GM12892 (cell line): ENCODE measurements around the gene ACP3. TPM values are rescaled to one million over a fixed set of nuclear protein-coding genes. Genes with fewer than 3 reads are reported as not detected.

ENCODE experiments used
- DNase-seq: peaks from one replicate; pipeline ENCODE4 v3.0.0; 2011; ENCODE audit not compliant: insufficient read length
- FAIRE-seq: peaks from 2 replicates; lab custom pipeline; 2011; peaks lifted over from hg19 to GRCh38; lab: Jason Lieb, UNC
- POLR2A ChIP-seq: IDR thresholded peaks from 2 replicates; pipeline ENCODE4 v1.6.1; 2011; ENCODE audit warnings: low read depth, low read length, control low read depth
- POLR2AphosphoS5 ChIP-seq: IDR thresholded peaks from 2 replicates; pipeline ENCODE4 v1.6.1; 2011; ENCODE audit warnings: low read depth, low read length, control low read depth
- TAF1 ChIP-seq: IDR thresholded peaks from 2 replicates; pipeline ENCODE4 v1.6.1; 2011; ENCODE audit warnings: low read depth, mild to moderate bottlenecking, control low read depth, low read length, borderline replicate concordance
- polyA plus RNA-seq: library from polyadenylated mRNA; unstranded; fragments of >200 nt; gene quantifications from one replicate; pipeline ENCODE4 v1.2.1, GENCODE V29; 2012; ENCODE audit warnings: missing spikeins, inconsistent platforms; ENCODE audit not compliant: missing spikeins

Gene ACP3
- not detected for polyA plus RNA-seq

DNA sequence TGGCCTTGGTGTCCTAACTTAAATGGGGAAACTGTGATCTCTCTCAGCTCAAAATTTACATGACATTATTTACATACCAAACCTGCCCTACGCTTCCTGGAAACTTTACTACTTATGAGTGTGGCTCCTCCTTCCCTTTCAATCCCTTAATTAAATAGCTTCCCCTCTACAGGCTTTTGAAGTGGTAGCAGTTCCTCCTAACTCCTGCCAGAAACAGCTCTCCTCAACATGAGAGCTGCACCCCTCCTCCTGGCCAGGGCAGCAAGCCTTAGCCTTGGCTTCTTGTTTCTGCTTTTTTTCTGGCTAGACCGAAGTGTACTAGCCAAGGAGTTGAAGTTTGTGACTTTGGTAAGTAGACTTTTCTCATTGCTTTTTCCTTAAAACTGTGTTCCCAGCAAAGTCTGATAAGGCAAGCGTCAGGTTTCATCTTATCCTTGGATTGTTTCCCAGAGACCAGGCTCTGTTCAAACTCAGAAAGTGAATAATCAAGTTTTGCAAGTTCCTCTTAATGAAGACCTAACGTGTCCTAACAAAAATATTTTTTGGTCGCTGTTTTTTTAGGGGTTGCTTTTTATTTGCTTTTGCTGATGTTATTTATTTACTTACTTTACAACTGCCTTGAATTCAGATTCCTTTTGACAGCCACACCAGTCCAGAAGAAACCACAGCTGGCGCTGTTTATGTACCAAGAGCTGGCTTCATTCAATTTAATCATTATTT lies at the start of gene ACP3:
TSS of gene ACP3 (plus strand) at position 179 of the 720 bp plus-strand sequence. CDS start at position 229, 50 bp downstream.
- no peak for DNase-seq
- FAIRE-seq, result no peak
- TF ChIP-seq POLR2AphosphoS5 (no peak), POLR2A (no peak), TAF1 (no peak)

- no peak for TF ChIP-seq POLR2A
- FAIRE-seq (no peak), DNase-seq (no peak)
Observed at GRCh38 chr3:132268956-132269355, 48.3 kb upstream of the ACP3 start.

DNA sequence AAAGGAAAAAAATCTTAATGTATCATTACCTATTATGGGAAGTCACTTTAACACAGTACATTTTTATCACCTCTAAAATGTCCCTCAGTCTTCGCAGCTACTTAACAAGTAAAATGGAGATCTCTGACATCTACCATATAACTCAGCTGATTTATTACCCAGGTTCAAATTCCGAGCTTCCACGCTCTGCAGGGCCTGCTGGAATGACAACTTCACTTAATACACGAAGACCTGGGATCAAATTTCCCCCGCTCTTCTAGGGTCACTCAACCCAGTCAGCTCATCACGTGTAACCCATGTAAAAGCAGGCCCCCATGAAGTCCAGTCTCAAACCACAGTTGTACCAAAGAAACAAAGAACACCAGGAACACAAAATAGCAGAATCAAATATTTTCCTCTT lies 44.2 kb upstream of the ACP3 start:
- no peak for FAIRE-seq
- no peak for TF ChIP-seq POLR2A
- TF ChIP-seq POLR2AphosphoS5, result no peak
- no peak for TF ChIP-seq TAF1

GRCh38 chr3:132276228-132276906 lies 40.8 kb upstream of the ACP3 start:
- FAIRE-seq, result no peak
- TF ChIP-seq TAF1 (no peak), POLR2AphosphoS5 (no peak), POLR2A (no peak)
- DNase-seq, result no peak

More for the DNA sequence above, 44.2 kb upstream of the ACP3 start:
- no peak for DNase-seq

- FAIRE-seq, result no peak
- no peak for DNase-seq
- no peak for TF ChIP-seq POLR2AphosphoS5
- no peak for TF ChIP-seq POLR2A
- no peak for TF ChIP-seq TAF1
Observed at GRCh38 chr3:132279030-132279429, 38.2 kb upstream of the ACP3 start.

GRCh38 chr3:132283440-132283839 lies 33.8 kb upstream of the ACP3 start:
- no peak for FAIRE-seq
- TF ChIP-seq POLR2A (no peak), POLR2AphosphoS5 (no peak), TAF1 (no peak)
- no peak for DNase-seq

GRCh38 chr3:132283916-132284405 lies 33.2 kb upstream of the ACP3 start:
- DNase-seq (no peak), FAIRE-seq (no peak)
- no peak for TF ChIP-seq POLR2AphosphoS5
- no peak for TF ChIP-seq TAF1
- TF ChIP-seq POLR2A, result no peak

DNA sequence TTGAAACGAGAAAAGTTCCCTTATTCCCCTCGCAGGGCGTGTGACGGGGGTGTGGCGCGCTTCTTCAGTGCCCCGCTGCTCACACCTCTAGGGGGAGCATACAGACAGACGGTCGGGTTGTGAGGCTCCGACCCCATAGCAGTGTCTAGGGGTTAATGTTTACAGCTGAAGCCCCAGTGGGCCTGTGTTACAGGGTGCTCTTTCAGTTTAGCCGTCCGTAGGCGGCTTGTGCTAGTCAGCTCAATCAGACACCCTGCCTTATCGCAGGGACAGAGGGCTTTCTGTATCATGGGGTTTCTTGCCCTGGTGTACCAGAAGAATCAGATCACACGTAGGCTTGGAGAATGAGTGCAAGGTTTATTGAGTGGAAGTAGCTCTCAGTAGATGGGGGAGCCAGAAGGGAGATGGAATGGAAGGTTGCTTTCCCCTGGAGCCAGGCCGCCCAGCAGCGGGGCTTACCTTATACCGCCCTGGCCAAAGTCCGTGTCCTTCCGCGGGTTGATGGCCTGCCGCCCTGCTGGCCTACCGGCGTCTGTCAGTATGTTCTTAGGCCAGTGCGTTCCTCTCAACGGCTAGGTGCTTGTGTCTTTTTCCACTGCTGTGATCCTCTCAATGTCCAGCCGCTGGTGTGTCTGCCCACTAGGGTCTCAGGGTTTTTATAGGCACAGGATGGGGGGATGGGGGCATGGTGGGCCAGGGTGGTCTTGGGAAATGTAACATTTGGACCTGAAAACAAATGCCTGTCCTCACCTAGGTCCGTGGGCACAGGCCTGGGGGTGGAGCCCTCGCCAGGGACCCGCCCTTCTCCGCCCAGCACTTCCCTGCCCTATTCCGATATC lies 32.2 kb upstream of the ACP3 start:
- FAIRE-seq (peak; percentile 21), DNase-seq (no peak)
- TF ChIP-seq POLR2A, result no peak
- TF ChIP-seq POLR2AphosphoS5, result no peak
- no peak for TF ChIP-seq TAF1

DNA sequence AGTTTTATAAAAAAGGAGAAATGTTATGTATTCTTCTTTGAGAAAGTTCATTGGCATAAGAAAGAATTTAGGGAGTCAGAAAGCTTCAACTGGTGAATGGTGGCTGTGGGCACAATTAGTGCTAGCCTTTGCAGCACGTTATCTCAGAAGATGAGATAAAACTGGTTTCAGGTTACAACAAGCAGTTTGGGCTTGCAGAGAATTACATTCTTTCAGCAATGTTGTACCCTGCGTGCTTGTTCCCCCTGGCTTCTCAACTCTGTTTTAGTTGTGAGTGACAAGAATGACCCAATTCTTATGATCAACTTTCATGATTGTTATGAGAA lies 31.6 kb upstream of the ACP3 start:
- DNase-seq (no peak), FAIRE-seq (no peak)
- TF ChIP-seq POLR2A, result no peak
- no peak for TF ChIP-seq TAF1
- no peak for TF ChIP-seq POLR2AphosphoS5

DNA sequence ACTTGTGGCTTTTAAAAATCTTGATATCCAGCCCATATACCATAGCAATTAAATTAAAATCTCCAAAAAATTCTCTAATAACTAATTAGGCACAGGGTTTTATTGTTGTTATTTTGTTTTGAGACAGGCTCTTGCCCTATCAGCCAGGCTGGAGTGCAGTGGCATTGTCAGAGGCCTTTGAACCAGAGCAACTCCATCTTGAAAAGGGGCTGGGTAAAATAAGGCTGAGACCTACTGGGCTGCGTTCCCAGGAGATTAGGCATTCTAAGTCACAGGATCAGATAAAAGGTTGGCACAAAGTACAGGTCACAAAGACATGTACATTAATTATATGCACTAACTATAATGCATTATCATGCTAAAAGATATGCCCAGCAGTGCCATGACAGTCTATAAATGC lies 31.2 kb upstream of the ACP3 start:
- FAIRE-seq, result no peak

DNA sequence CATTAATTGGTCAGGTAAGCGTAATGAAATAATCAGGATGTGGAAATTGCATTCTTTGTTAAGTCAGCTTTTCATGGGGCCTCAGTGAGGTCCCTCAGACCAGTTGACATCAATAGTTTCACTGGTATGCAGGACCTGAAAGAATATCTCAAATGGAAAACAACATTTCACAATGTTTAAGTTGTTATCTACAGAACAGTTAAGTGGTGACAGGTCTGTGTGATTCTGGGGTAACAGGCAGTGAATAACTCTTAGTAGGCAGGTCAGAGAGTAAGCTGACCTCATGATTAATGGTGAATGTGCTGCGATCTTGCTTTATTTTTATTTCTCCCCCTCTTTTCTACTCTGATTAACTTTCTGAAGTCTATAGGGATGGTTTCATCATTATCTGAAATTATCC lies 28.9 kb upstream of the ACP3 start:
- no peak for FAIRE-seq
- no peak for DNase-seq
- TF ChIP-seq POLR2A, result no peak
- no peak for TF ChIP-seq TAF1
- TF ChIP-seq POLR2AphosphoS5, result no peak

More for the DNA sequence above, 31.2 kb upstream of the ACP3 start:
- no peak for TF ChIP-seq POLR2AphosphoS5
- DNase-seq, result no peak

GRCh38 chr3:132289316-132289715 lies 27.9 kb upstream of the ACP3 start:
- FAIRE-seq, result no peak
- TF ChIP-seq POLR2AphosphoS5 (no peak), TAF1 (no peak), POLR2A (no peak)
- no peak for DNase-seq
